HepG2 (cell line): ENCODE data around the gene INSR. TPM values are rescaled to one million over a fixed set of nuclear protein-coding genes. Genes with fewer than 3 reads are reported as not detected.

Experiments used
- CREM ChIP-seq, 2 experiments: sonication (generic) in 1 of 2; formaldehyde crosslinking in 1 of 2; IDR thresholded peaks; 2 replicates each; pipeline versions ENCODE4 v1.4.0 to v1.6.1; 2016 to 2020; ENCODE audit warnings: antibody characterized with exemption in 1 of 2, mild to moderate bottlenecking in 1 of 2, missing genetic modification reagents in 1 of 2
- FOXK1 ChIP-seq: sonication (generic); formaldehyde crosslinking; IDR thresholded peaks from 2 replicates; pipeline ENCODE4 v1.4.0; 2020; ENCODE audit warnings: low read depth, missing genetic modification reagents, borderline replicate concordance
- GATA4 ChIP-seq: sonication (generic); IDR thresholded peaks from 2 replicates; pipeline ENCODE4 v1.6.1; 2016; ENCODE audit warnings: antibody characterized with exemption, low read depth, borderline replicate concordance
- GMEB1 ChIP-seq: sonication (generic); formaldehyde crosslinking; IDR thresholded peaks from 2 replicates; pipeline ENCODE4 v1.5.1; 2020; ENCODE audit warnings: missing genetic modification reagents, mild to moderate bottlenecking, borderline replicate concordance
- HNF4A ChIP-seq: sonication (generic); formaldehyde crosslinking; IDR thresholded peaks from 2 replicates; pipeline ENCODE4 v1.4.0; 2020; ENCODE audit warnings: missing genetic modification reagents
- KMT2A ChIP-seq: sonication (generic); formaldehyde crosslinking; IDR thresholded peaks from 2 replicates; pipeline ENCODE4 v1.4.0; 2020; ENCODE audit warnings: missing genetic modification reagents
- MAX ChIP-seq: IDR thresholded peaks from 2 replicates; pipeline ENCODE4 v1.6.1; 2012; ENCODE audit warnings: inconsistent platforms
- MXD1 ChIP-seq: sonication (generic); formaldehyde crosslinking; IDR thresholded peaks from 2 replicates; pipeline ENCODE4 v1.4.0; 2020; ENCODE audit warnings: mild to moderate bottlenecking, missing genetic modification reagents
- NFE2L2 ChIP-seq: fragments of 150-350 bp; IDR thresholded peaks from 2 replicates; pipeline ENCODE4 v1.6.1; 2014; ENCODE audit warnings: low read length
- NONO ChIP-seq, 2 experiments: fragments of 450-650 bp in 1 of 2; sonication (generic) in 1 of 2; formaldehyde crosslinking in 1 of 2; IDR thresholded peaks in 1 of 2; conservative IDR thresholded peaks in 1 of 2; 2 replicates each; pipeline versions ENCODE4 v1.6.1 to v1.8.0; 2017 to 2022; ENCODE audit warnings: mild to moderate bottlenecking in 1 of 2, missing genetic modification reagents in 1 of 2, moderate library complexity in 1 of 2
- PATZ1 ChIP-seq: sonication (generic); formaldehyde crosslinking; IDR thresholded peaks from 2 replicates; pipeline ENCODE4 v1.4.0; 2020; ENCODE audit warnings: missing genetic modification reagents
- SALL1 ChIP-seq: sonication (generic); formaldehyde crosslinking; IDR thresholded peaks from 2 replicates; pipeline ENCODE4 v1.8.0; 2022; ENCODE audit warnings: mild to moderate bottlenecking, missing genetic modification reagents
- TBP ChIP-seq: sonication (generic); formaldehyde crosslinking; IDR thresholded peaks from 2 replicates; pipeline ENCODE4 v1.5.0; 2020; ENCODE audit warnings: missing genetic modification reagents
- ZBTB43 ChIP-seq: sonication (generic); formaldehyde crosslinking; conservative IDR thresholded peaks from 2 replicates; pipeline ENCODE4 v1.4.0; 2020; ENCODE audit warnings: missing genetic modification reagents
- ZNF256 ChIP-seq: sonication (generic); formaldehyde crosslinking; conservative IDR thresholded peaks from 2 replicates; pipeline ENCODE4 v1.4.0; 2020; ENCODE audit warnings: missing genetic modification reagents
- ZNF280B ChIP-seq: sonication (generic); formaldehyde crosslinking; IDR thresholded peaks from 2 replicates; pipeline ENCODE4 v1.5.0; 2020; ENCODE audit warnings: missing genetic modification reagents, mild to moderate bottlenecking, borderline replicate concordance
- ZNF567 ChIP-seq: sonication (generic); formaldehyde crosslinking; IDR thresholded peaks from 2 replicates; pipeline ENCODE4 v1.8.1; 2023; ENCODE audit warnings: mild to moderate bottlenecking, missing genetic modification reagents, borderline replicate concordance
- ZNF816 ChIP-seq: sonication (generic); formaldehyde crosslinking; IDR thresholded peaks from 2 replicates; pipeline ENCODE4 v1.8.0; 2022; ENCODE audit warnings: missing genetic modification reagents, mild to moderate bottlenecking, borderline replicate concordance
- ZNF839 ChIP-seq: sonication (generic); formaldehyde crosslinking; IDR thresholded peaks from 2 replicates; pipeline ENCODE4 v1.4.0; 2020; ENCODE audit warnings: missing genetic modification reagents, mild to moderate bottlenecking, borderline replicate concordance
- ZNF850 ChIP-seq: sonication (generic); formaldehyde crosslinking; conservative IDR thresholded peaks from 2 replicates; pipeline ENCODE4 v1.9.0; 2021; ENCODE audit warnings: mild to moderate bottlenecking, missing genetic modification reagents
- polyA plus RNA-seq, 8 experiments: library from polyadenylated mRNA; depleted of rRNA in 3 of 8; stranded (reverse) in 7 of 8; unstranded in 1 of 8; fragments of >200 nt; fragmentation: Illumina TruSeq in 4 of 8; extraction: Trizol in 4 of 8; gene quantifications; 2 replicates each; pipeline versions ENCODE4 v1.2.1 to v1.2.3, GENCODE V29; 2011 to 2016; ENCODE audit warnings: low read depth in 4 of 8, missing spikeins in 1 of 8, mixed read lengths in 1 of 8; ENCODE audit not compliant: insufficient read depth in 1 of 8
- total RNA-seq, 5 experiments: library from RNA; depleted of rRNA; stranded (reverse); fragments of >200 nt; fragmentation: Illumina TruSeq; extraction: Trizol; gene quantifications; 2 replicates each; pipeline ENCODE4 v1.2.3, GENCODE V29; 2016; ENCODE audit warnings: low read depth in 1 of 5

Gene INSR
- total and polyA plus RNA-seq, 2 of the 13 experiments (the other 11 are each of a cell fraction or from before 2014, with no cell fraction given) = 24.2 to 29.8 TPM

GRCh38 chr19:7069042-7069903, 224.9 kb downstream of the INSR start, which contains the start of gene ZNF557 (continued):
- TF ChIP-seq ZBTB43 (CRISPR knock-in tag) (peak; percentile 50; the same call in 1 of the 2 replicates), NFE2L2 (no peak), PATZ1 (peak; percentile 42; the same call in 1 of the 2 replicates), FOXK1 (CRISPR knock-in tag) (peak; percentile 65; the same call in 1 of the 2 replicates), MXD1 (peak; percentile 73), ZNF280B (CRISPR knock-in tag) (peak; percentile 16; the same call in 1 of the 2 replicates), SALL1 (CRISPR knock-in tag) (peak; percentile 80), GATA4 (peak; percentile 15; the same call in 1 of the 2 replicates), ZNF256 (CRISPR knock-in tag) (no peak), MAX (peak; percentile 65), ZNF839 (CRISPR knock-in tag) (peak; percentile 42), ZNF816 (CRISPR knock-in tag) (no peak), NONO (IDR thresholded peaks at IDR 0.05) (no peak), NONO (CRISPR knock-in tag; conservative IDR thresholded peaks at IDR 0.05) (0 out of 2 replicates have a peak, but pooled peaks have one; percentile 36), ZNF850 (CRISPR knock-in tag) (no peak), KMT2A (CRISPR knock-in tag) (peak; percentile 64; the same call in 1 of the 2 replicates), TBP (CRISPR knock-in tag) (peak; percentile 42; the same call in 1 of the 2 replicates), ZNF567 (CRISPR knock-in tag) (peak; percentile 81; the same call in 1 of the 2 replicates), GMEB1 (CRISPR knock-in tag) (peak; percentile 68), HNF4A (CRISPR knock-in tag) (no peak), CREM (IDR thresholded peaks at IDR 0.05) (peak; percentile 62), CREM (CRISPR knock-in tag; IDR thresholded peaks at IDR 0.05) (no peak)
